GM18505 (cell line): ENCODE measurements around the gene MRPS10.
"Not testable (repeated sequence)": the region's sequence is repeated elsewhere in the genome, so short reads cannot be mapped to it uniquely, and the experiment has no call there.

Experiments used
- ATAC-seq: cut with Tn5 transposase; IDR thresholded peaks from one replicate; pipeline ENCODE4 v1.9.1; 2021; ENCODE audit not compliant: unreplicated experiment
- POLR2A ChIP-seq: IDR thresholded peaks from 4 replicates; pipeline ENCODE4 v1.6.1; 2011; ENCODE audit warnings: borderline replicate concordance; ENCODE audit not compliant: insufficient read depth, insufficient read length; ENCODE audit errors: extremely low read depth

The MRPS10 gene

DNA sequence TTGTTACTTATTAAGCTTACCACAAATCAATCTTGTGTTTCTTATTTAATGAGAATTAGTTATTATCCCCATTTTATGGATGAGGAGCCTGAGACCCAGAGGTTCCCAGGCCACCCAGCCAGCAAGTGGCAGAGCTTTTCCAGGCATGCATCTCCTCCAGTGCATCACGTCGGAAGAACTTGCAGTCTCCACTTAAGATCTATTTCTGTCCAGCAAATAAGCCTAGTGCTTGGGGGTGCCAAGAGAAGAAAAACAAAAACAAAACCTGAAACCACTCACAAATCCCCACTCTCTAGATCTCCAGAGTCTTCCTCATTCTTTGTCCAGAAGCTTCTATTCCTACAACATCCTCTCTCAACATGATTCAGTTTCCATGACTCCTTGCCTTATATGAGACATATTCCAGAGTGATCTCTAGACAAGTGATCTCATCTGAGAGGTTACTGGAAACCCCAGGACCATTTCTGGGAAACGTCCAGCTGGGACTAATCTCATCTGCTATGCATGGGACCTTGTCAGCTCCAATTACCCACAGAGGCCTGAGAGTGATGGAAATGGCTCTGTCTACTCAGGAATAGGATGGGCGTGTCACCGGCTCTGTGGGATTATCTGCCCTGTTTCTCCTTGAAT, 27.0 kb downstream of the MRPS10 start:
- TF ChIP-seq POLR2A = no peak
- ATAC-seq = no peak

DNA sequence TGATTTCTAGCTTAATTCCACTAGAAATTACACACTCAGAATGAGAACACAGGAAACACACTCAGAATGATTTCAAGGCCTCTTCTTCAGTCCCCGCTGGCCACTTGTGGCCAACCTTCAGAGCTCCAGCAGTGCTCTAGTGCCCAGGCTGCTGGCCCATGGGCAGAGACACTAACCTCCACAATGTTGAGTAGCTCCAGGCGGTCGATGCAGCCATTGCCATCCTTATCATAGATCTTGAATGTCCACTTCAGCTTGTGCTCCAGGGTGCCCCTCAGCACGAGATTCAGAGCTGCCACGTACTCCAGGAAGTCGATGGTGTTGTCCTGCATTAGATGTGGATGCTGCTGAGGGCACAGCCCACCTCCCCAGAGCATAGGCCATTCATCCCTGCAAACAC, 29.3 kb downstream of the MRPS10 start:
- TF ChIP-seq POLR2A = no peak
- no peak for ATAC-seq

DNA sequence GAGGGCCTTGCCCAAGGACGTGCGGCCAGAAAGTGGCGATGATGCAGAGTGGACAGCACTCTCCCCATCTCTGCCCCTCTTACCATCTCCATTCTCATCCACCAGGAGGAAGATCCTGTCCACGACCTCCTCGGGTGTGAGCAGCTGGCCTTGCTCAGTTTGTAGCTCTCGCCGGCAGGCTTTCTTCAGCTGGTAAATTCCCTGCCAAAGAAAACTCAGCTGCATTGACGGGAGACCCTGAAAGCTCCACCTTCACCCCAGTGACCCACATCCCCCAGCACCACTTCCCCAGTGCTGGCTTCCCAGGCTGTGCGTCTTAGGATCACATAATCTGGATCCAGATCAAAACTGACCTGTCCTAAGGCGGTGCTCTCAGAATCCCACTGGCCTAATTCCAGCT, 32.1 kb downstream of the MRPS10 start:
- no peak for ATAC-seq

DNA sequence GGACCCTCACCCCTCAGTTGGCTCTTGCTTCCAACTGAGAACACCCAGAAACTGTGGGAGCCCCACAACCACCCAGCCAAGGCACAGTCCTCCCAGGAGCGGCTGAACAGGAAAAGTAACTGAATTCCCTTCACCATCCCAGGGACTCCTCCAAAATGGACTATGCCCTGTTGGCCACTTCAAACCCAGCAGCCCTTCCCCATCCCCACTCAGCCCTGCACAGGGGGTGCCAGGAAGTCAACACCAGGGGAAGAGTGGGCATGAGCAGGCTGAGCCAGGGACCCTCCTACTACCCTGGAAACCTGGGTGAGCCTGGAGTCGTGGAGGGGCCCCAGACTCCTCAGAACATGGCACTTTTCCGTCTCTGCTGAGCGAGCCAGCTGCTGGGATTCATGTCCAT, 33.2 kb downstream of the MRPS10 start:
- no peak for TF ChIP-seq POLR2A
- no peak for ATAC-seq

More for the DNA sequence above, 32.1 kb downstream of the MRPS10 start:
- TF ChIP-seq POLR2A = no peak

- ATAC-seq = no peak
- TF ChIP-seq POLR2A = no peak
Observed at GRCh38 chr6:42182101-42182500, 35.6 kb downstream of the MRPS10 start.

DNA sequence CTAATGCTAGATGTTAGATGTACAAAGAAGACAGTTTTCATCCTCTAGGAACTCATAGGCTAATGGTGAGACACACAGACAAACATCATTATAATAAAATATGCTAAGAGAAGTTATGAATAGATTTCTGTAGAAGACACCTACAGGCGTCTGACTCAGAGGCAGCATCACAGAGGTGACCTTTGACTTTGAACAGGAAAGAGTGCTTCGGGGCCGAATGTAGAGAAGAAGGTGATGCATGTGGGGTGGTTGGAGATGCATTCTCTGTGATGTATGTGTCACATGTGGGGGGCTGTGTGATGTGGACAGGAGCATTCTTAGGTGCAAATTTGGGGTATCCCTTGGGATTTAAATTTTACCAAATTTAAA, 37.7 kb downstream of the MRPS10 start:
- ATAC-seq = no peak
- no peak for TF ChIP-seq POLR2A

- no peak for ATAC-seq
- no peak for TF ChIP-seq POLR2A
Observed at GRCh38 chr6:42179261-42179944, 38.3 kb downstream of the MRPS10 start.

DNA sequence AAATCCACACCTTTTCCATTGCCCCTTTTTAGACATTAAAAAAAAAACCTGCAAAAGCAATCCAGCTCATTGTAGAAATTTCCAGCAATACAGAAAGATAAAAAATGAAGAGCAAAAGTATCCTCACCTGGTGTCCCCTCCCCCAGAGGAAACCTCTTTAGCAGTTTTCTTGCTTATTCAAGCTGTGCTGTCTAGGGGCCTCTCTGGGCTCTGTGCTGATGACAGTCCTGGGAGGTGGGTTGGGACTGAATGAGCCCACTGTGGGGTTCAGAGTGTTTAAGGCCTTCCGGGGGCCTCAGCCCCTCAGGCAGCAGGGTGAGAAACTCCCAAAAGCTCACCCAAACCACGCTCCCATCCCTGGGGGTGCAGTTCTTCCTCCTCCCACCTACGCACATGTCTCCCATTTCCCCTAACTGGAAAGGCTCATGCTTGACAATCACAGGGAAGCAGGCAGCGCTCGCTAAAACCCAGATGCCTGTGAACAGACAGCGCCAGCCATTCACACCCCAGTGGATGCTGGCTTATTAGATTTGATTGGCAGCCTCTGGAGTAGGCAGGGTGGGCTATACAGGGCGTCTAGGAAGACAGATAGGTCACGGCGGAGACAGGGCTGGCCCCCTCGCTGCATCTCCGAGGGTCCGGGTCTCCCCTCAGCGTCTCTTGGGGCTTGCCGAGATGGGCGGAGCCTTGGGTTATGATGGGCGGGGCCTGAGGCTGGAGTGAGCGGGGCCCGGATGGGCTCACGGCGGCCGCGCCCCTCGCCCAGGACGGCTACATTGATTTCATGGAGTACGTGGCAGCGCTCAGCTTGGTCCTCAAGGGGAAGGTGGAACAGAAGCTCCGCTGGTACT, 39.9 kb downstream of the MRPS10 start:
- ATAC-seq = no peak
- TF ChIP-seq POLR2A = no peak

DNA sequence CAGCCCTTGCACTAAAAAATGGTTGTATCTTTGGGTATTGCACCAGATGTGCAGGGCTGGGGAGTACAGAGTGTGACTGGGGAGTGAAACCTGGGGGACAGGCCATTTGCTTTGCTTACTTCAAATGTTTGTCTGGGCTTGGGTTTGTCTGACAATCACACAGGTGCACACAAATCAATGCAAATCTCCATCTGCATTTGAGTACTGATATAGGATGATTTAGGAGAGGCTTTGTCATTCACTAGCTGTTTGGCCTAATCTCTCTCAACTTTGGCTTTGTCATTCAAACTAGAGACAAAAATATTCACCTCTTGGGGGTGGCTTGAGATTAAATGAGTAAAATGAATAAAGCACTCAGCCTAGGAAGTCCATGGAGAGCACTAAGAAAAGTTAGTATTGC, 40.7 kb downstream of the MRPS10 start:
- no peak for TF ChIP-seq POLR2A
- no peak for ATAC-seq

DNA sequence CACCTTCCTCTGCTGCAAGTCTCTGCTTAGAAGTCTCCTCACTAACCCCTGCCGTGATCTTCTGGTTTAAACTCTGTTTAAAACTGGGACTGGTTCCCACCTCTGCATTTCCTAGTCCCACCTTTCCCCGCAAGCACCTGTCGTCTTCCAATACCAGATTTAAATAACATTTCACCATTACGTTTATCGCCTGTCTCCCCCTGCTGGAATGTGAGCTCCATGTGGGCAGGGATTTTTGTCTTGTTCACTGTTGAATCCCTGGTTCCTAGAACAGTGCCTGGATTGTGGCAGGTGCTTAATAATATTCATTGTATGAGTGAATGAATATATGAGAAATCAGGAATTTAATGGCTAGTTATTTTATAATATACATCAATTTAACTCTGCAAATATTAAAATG, 41.8 kb downstream of the MRPS10 start:
- ATAC-seq = no peak
- TF ChIP-seq POLR2A = no peak

- TF ChIP-seq POLR2A = no peak
- no peak for ATAC-seq
Observed at GRCh38 chr6:42173101-42173500, 44.6 kb downstream of the MRPS10 start, which contains the start of gene GUCA1A. GUCA1A (plus strand) TSS chr6:42173364; CDS start chr6:42173614, 250 bp downstream.

DNA sequence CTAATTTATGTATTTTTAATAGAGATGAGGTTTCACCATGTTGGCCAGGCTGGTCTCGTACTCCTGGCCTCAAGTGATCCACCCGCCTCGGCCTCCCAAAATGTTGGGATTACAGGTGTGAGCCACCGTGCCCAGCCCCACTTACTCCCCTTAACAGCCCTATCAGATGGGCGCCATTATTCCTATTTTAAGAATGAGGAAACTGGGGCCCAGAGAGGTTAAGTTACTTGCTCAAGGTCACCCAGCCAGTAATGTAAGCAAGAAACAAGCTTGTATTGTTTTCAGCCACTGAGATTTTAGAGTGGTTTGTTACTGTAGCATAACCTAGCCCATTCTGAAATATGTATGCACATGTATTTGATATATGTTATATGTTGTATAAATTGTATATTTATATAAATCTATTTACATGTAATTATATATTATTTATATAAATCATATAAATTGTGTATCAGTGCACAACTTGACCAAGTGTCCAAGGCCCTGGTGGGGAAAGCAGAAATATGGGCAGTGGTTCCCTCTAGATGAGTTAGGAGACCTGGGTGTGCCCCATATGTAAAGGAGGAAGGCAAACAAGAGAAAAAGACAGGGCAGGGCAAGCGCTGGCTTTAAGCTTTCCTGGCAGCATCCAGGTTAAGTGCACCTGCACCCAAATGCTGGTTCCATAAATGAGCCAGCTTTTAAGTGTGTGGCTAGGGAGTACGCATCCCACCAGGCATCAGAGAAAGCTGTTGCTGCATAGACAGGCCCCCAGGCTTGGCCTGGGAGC, 45.7 kb downstream of the MRPS10 start:
- ATAC-seq = no peak
- no peak for TF ChIP-seq POLR2A

GRCh38 chr6:42169780-42170179, 47.9 kb downstream of the MRPS10 start:
- ATAC-seq = not testable (repeated sequence)
